Effector CD4-positive, alpha-beta T cell (primary cell): ENCODE results near the gene STEAP1B.

Source experiments
- DNase-seq: peaks from one replicate; pipeline ENCODE4 v3.0.0-alpha.2; 2020

The STEAP1B gene

DNA sequence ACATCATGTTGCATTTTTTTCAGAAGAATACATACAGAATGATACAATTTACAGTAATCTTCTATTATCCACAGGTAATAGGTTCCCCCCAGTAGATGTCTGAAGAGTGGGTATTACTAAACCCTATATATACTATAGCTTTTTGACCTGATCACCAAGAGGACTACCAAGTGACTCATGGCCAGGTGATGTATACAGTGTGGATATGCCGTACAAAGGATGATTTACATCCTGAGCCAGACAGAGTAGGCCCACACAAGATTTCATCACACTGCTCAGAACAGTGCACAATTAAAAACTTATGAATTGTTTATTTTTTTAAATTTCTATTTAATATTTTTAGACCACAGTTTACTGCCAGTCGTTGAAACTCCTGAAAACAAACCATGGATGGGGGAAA lies 70.6 kb downstream of the STEAP1B start:
- no peak for DNase-seq

DNA sequence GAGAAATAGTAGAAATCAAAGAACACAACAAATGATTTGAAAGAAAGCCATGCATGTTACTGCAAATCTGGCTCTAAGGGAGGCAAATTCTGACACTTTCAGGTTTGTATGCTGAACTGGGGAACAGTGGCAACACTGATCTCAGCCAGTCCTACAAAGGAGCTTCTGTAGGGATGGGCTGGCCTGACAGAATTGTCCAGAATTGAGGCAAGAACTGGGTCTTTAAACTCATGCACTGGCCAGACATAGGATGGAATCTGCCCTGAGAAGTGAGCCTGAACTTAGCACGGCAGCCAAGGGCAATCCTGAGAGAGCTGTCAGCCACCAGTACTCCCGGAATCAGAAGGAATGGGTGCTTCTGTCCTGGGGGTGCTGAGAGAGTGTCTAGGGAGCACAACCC lies 72.1 kb downstream of the STEAP1B start:
- DNase-seq = no peak

GRCh38 chr7:22427104-22427503 lies 72.9 kb downstream of the STEAP1B start:
- DNase-seq = no peak

DNA sequence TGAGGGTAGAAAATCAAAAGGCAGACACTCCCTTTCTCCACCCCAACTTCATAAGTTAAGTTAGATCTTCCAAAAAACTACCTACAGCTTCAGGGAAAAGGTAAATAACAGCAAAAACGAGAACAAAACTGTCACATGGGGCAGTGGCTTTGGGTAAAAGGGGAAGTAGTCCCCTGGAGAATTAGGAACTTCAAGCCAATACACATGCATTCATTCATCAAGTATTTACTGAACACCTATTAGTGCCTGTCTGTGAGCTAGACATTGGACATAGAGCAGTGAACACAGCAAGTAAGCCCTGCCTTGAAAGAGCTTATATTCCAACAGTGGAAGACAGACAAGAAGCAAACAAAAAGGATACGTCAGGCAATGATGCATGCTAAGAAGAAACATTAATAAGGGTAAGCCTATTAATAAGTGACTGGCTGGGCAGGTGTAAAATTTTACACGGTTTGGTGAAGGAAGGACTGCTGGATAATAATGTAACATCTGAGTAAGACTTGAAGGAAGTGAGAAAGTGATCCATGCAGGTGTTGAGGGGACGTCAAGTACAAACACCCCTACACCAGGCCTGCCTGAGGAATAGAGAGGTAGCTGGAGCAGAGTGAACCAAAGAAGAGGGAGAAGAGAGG lies 73.4 kb downstream of the STEAP1B start:
- no peak for DNase-seq

DNA sequence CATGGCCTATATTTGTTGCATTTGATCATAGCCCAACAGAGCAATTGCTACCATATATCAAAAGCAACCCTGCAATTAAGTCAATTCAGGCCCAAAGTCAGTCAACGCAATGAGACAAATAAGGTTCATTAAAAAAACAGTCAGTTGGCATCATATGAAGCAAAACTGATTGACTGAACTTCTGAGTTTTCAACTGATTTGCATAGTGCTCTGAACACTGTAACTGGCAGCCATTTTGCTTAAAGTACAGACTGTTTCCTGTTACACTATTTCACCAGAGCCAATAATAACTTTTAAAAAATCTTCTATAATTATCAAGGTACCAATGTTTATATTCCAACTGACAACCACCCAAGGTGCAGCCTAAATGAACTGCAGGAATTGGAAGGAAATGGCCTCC lies 74.6 kb downstream of the STEAP1B start:
- DNase-seq = no peak

DNA sequence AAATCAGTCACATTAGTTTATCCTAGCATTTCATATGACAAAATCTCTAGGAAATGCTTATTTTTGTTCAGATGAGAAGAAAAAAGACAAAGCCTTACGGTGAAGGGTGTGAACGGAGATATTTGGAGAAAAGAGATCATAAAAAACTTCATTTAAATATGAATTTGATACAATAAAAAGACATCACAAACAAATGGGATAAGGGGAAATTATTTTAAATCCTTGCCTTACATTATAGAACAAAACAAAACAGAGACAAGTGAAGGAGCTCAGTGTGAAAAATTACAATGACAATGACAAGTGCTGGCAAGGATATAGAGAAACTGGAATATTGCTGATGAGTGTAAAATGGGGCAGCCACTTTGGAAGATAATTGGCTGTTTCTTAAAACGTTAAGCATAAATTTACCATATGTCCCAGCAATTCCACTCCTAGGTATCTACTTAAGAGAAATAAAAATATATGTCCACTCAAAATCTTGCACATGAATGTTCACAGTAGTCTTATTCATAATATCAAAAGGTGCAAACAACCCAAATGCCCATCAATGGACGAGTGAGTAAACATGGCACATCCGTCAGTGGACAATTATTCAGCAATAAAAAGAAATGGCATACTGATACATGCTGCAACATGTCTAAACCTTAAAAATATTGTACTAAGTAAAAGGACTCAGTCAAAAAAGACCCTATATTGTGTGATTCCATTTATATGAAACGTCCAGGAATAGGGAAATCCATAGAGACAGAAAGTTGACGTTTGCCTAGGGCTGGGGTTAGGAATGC lies 77.0 kb downstream of the STEAP1B start:
- no peak for DNase-seq

- DNase-seq = no peak
These were observed 78.9 kb downstream of the STEAP1B start for GRCh38 chr7:22420973-22421635.

DNA sequence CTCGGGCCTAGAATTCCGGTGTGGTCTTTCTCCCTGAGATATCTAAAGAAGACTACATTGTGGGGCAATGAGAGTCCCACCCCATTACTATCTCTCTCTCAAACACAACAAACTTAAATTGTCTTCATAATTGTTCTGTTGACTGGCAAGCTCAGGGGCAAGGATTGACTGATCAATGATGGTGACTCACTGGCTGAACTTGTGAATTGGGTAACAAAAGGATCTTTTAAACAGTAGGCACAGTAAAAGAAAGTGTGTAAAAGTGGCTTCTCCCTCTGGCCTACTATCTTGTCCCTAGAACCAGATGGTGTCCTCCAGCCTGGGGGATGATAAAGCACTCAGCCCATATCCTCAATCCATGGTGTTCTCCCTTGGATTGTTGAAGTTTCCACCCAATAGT lies 80.0 kb downstream of the STEAP1B start:
- no peak for DNase-seq

GRCh38 chr7:22419488-22419887 lies 80.5 kb downstream of the STEAP1B start:
- DNase-seq = no peak

DNA sequence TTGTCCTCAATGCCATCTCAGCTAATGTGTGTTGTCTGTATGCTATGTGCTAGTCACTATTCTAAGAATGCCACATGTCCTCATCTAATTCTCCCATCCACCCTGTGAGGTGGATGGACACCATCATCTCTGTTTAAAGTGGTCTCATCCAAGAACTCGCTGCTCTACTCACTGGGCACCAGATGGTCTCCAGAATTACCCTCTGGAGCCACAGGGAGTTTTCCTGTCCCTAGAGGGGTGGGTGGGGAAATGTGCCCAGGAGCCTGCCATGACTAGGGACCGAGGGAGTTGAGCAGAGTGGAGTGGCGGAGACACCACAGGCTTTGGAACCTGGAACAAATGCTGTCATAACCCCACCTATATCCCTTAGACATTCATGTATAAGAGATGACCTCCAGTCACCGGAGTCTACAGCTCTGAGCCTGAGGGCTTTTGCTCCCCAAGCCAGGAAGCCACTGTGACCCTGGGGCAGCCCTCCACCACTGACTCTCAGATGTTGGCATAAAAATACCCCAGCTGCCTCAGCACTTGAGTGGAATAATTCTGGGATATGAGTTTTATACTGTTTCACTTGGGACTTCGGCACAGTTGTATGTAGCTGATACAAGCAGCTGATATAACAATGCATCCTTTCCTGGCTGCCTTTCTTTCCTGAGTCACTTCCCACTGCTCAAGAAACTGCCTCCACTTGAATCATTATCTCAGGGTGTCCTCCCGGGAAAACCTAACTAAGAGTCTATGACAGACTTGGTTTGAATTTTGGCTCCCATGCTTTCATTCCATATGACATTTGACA lies 81.5 kb downstream of the STEAP1B start:
- no peak for DNase-seq

- no peak for DNase-seq
These were observed 82.1 kb downstream of the STEAP1B start for GRCh38 chr7:22417841-22418240.

DNA sequence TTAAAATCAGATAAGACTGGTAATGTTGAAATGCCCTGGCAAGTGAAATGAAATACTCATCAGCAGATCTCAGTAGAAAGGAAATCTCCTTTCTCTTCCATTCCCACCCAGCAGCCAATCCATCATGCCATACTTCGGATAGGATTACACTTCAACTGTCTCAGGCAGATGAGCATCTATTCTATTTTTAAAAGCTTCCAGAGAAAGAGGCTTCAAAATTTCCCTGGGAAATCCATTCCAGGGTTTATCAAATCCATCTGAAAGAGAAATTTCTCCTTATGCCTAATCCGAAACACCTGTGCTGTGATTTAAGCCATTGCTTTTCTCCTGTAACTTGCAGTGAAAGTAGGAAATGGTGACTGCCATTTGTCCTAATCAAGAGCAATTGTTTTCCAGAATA lies 82.6 kb downstream of the STEAP1B start:
- no peak for DNase-seq

- DNase-seq = no peak
These were observed 85.6 kb downstream of the STEAP1B start for GRCh38 chr7:22414424-22414823.

DNA sequence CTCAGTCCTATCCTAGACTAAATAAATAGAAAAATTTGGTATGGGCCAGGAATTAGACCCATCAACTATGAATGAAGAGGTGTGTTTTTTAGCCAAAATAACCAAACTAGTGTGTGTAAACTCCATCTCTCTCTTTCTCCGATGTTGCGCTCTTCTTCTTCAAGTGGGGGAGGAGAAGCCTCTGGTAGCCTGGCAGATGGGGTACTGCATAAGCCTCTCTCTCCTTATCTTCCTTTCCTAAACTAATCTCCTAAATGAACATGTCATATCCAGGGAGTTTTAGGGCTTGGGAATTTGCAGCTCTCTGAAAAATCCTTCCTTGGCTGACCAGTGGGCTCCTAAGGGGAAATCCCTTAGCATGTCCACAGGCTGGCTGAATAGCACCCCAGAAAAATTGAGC lies 86.8 kb downstream of the STEAP1B start:
- no peak for DNase-seq

DNA sequence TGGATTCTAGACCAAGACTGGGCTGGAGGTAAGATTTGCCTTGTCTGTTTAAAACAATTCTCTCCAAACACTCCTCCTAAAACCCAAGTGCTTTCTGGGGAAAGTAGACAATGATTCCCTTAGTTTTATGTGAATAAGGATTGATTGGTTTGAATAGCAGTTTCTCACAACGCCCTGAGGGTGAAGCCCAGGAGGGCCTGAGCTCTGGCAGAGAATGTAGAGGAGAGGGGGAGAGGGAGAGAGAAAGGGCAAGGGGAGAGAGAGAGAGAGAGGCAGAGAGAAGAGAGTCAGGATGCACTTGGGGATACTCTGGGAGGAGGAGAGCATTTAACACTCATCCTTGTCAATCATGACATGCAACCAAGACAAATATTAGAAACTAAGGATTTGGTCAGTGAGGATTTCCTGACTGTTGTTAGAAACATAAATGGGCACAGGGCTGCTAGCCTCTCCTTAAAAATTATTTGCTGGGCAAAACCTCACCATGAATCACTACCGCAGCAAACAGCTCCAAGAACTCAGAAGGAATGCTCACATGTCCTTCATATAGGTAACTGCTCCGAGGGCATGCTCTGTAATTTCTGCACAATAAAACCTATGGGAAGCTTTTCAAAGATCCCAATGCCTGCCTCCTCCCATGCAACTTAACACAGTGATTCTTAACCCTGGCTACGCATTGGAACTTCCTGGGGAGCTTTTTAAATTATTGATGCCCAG lies 87.9 kb downstream of the STEAP1B start:
- DNase-seq = no peak

DNA sequence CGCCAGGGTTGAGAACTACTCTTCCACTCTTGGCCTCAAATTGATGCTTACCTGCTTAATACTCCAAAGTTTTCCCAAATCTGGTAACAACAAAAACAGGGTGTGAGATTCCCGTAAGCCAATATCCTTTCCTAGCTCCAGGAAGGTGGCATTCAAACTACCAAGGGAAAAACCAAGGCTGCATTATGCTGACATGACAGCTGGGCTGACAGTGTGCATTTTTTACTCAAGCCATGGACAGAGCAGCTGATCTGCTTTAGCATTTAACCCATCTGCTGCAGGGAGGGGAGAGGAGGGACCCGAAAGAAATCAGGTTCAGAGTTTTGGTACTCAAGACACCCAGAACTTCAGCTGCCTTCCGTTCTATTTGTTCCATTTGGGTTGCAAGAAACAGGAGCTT lies 93.3 kb downstream of the STEAP1B start:
- no peak for DNase-seq

GRCh38 chr7:22404421-22405023 lies 95.5 kb downstream of the STEAP1B start:
- no peak for DNase-seq

- DNase-seq = no peak
These were observed 96.6 kb downstream of the STEAP1B start for GRCh38 chr7:22403344-22403743.

GRCh38 chr7:22402250-22402649 lies 97.7 kb downstream of the STEAP1B start:
- DNase-seq = no peak

DNA sequence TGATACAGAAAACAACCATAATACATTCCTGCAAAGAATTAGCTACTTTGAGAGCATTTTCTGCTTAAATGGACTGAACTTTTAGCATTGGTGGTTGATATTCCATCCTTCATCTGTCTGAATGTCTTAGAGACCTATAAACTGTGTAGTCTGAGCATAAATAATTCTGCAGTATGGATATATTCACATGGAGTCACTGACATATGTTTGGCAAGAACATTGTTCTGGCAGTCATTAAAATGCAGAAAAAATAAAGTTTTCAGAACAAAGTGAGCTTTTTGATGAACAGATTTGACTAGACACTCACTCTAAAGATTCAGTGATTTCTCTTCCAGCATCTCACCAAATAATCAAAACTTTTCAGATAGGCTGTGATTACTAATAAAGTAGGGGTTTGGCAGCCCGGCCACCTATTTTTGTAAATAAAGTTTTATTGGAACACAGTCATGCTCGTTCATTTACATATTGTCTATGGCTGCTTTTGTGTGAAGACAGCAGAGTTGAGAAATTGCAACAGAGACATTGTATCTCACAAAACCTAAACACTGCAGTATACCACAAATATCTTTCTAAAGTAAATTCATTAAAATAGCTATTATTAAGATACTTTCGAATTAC lies 98.9 kb downstream of the STEAP1B start:
- no peak for DNase-seq

DNA sequence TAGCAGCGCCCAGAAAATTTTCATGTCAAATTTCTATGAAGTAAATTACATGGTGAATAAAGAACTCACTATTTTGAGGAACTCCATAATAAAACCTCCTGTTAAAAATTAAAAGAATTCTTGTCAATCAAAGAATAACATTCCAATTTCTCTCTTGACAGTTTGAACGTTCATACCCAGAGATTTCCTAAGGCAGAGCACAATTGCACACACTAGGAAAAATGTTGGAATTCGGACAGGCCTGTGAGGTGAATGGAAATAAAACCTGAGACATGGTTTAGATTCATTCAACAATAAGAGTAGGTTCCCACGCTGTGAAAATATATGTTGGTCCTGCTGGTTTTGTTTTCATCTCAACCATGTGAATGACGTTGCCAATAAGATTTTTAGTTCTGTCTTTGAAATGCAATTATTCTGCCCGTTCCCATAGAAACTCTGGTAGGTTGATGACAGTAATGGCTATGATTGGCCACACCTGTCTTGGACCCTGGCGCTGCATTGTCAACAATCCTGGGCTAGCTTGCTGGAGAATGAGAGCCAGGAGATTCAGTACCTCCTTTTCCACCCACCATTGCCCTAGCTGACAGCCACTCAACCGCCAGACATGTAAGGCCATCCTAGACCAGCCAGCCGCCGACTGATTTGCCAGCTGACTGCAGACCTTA lies 99.7 kb downstream of the STEAP1B start:
- no peak for DNase-seq
